Measurements from ENCODE around the gene E2F4. TPM values are rescaled to one million over a fixed set of nuclear protein-coding genes. Genes with fewer than 3 reads are reported as not detected.

The E2F4 gene
- total and polyA plus RNA-seq, 2 of the 8 experiments (the other 6 are each of a cell fraction or from before 2014, with no cell fraction given), result 79.9 to 157 TPM

DNA sequence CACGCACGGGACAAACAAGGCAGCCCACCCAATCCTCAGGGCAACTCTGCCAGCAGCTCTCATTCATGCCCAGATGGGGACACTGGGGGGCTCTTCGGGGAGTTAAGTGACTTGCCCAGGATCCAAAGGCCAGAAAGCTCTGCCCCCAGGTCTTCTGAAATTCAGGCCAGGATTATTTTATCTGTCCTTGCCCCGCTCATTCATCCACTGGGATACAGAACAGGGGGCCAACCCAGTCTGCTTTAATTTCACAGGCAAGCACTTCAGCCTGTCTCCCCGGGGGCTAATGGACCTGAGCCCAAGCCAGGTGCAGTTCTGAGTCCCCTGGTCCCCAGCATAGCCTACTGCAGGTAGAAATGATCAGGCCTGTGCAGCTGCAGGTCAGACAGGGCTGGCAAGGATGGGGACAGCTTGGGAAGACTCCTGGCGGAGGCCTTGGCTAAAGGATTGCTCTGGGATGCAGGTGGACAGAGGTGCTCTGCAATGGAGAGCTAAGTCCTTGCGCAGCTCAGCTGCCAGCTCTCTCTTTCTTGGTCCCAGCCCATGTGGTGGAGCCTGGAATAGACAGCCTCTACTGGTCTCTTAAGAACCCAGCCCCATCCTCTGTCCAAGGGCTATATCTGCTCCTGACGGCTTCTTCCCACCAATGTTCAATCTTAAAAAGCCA is 40.4 kb upstream of the E2F4 start:
- H2BK12ac ChIP-seq (ENCODE audit: low read depth, low read length), result peak overlapping the region; percentile 39; the same call in 1 of the 2 replicates
- peaks cover 17% of the 10 kb centered on the region; the same call in 1 of the 2 replicates for H3K23me2 ChIP-seq (ENCODE audit: low read depth, low read length)
- peak overlapping the region; percentile 53; the same call in 1 of the 2 replicates for H2BK15ac ChIP-seq (ENCODE audit: low read length)
- H3K4me3 ChIP-seq (ENCODE audit: extremely low read depth in 1 of 4, insufficient read depth in 2 of 4, low read depth in 3 of 4, low read length in 4 of 4), result peak overlapping the region; percentile 62 to 75 (median 72); a peak in 7 of 8 replicates
- H3K4ac ChIP-seq (replicated peaks; ENCODE audit: insufficient read length, low read depth, low read length), result no peak overlapping the region
- TF ChIP-seq SUZ12 (IDR thresholded peaks at IDR 0.05; ENCODE audit: low read length) (no peak), KDM5A (IDR thresholded peaks at IDR 0.05; ENCODE audit: low read length) (no peak), POLR2A (IDR thresholded peaks at IDR 0.05; ENCODE audit: control extremely low read depth in 1 of 2, low read depth in 2 of 2, low read length in 2 of 2) (no peak), KDM4A (IDR thresholded peaks at IDR 0.05; ENCODE audit: low read depth, low read length, severe bottlenecking) (no peak), RNF2 (IDR thresholded peaks at IDR 0.05; ENCODE audit: borderline replicate concordance, low read depth, low read length, missing control alignments, poor library complexity, severe bottlenecking) (peak; percentile 45), SIRT6 (IDR thresholded peaks at IDR 0.05; ENCODE audit: low read length) (no peak)
- H3K36me3 ChIP-seq (ENCODE audit: control insufficient read depth in 2 of 4, insufficient read depth in 4 of 4, low read length in 3 of 4), result peaks cover 3 to 11% (median 6%) of the 10 kb centered on the region in 4 experiments; a peak in 5 of 8 replicates
- H4K8ac ChIP-seq (ENCODE audit: extremely low read depth, insufficient read depth, low read length), result 0 out of 2 replicates have a peak overlapping the region, but pooled peaks have one; percentile 45
- no peak overlapping the region for H3K23ac ChIP-seq (ENCODE audit: insufficient read length)
- CTCF ChIA-PET (ENCODE audit: partially characterized antibody), result interaction anchor here (0.7 to 14.1 kb wide), 25 partner anchors 10 to 260 kb away, joined by 3 to 291 read pairs (median 5); partner anchors contain the start of genes CES3, FBXL8, HSF4 and NOL3
- 59% methylated on average over 8 of the region's 8 CpGs; no CpG with 5 or more reads in 1 of the 2 experiments for WGBS, 2 experiments (ENCODE audit: extremely low coverage in 1 of 2, insufficient coverage in 1 of 2, insufficient read length in 1 of 2, insufficient replicate concordance in 2 of 2, low coverage in 1 of 2, low lambda C conversion rate in 2 of 2, missing lambda C conversion rate in 1 of 2)
- H3K27ac ChIP-seq (ENCODE audit: low read depth, low read length), result no peak overlapping the region
- H3K27me3 ChIP-seq (replicated peaks in 1 of 4; ENCODE audit: control insufficient read depth in 3 of 4, extremely low read depth in 1 of 4, insufficient read depth in 3 of 4, low read length in 3 of 4), result peaks cover 40 to 62% (median 54%) of the 10 kb centered on the region in 4 experiments
- peak overlapping the region; percentile 95; the same call in 1 of the 2 replicates for H2AFZ ChIP-seq (ENCODE audit: low read length)
- H3K79me2 ChIP-seq (ENCODE audit: control insufficient read depth in 1 of 2, insufficient read depth in 2 of 2, low read length in 2 of 2), result no peaks in the 10 kb centered on the region
- no peaks in the 10 kb centered on the region; a peak in 1 of 4 replicates for H3K9me3 ChIP-seq (ENCODE audit: insufficient read depth in 2 of 2, low read depth in 1 of 2, low read length in 1 of 2)
- H3K4me2 ChIP-seq (ENCODE audit: insufficient read depth in 1 of 2, low read depth in 2 of 2, low read length in 2 of 2), result peak overlapping the region; percentile 80 to 92
- H3K14ac ChIP-seq (ENCODE audit: insufficient read length), result no peak overlapping the region
- no peak overlapping the region for H2BK20ac ChIP-seq (ENCODE audit: low read length)
- H3K79me1 ChIP-seq (ENCODE audit: low read depth, low read length), result no peaks in the 10 kb centered on the region
- H3K56ac ChIP-seq (replicated peaks; ENCODE audit: insufficient read length, low read depth, low read length), result no peak overlapping the region
- FAIRE-seq (no peak), DNase-seq (ENCODE audit: low read depth in 1 of 2, low spot score in 2 of 2) (no peak)
- no peak overlapping the region for H2AK5ac ChIP-seq (ENCODE audit: low read depth, low read length)
- no peak overlapping the region; the same call in 1 of the 2 replicates for H3K18ac ChIP-seq (ENCODE audit: extremely low read depth, low read length)
- no peak overlapping the region for H4K5ac ChIP-seq (ENCODE audit: insufficient read length, low read depth, low read length)
- POLR2A ChIA-PET (ENCODE audit: partially characterized antibody), result interaction anchor here (0.7 to 2.5 kb wide), 11 partner anchors 9 to 176 kb away, joined by 3 to 12 read pairs (median 4); partner anchors contain the start of genes FHOD1 and NOL3
- H3K9ac ChIP-seq (replicated peaks in 1 of 4; ENCODE audit: extremely low read depth in 1 of 4, low read depth in 3 of 4, low read length in 3 of 4), result no peak overlapping the region
- H2BK5ac ChIP-seq (ENCODE audit: low read depth, low read length), result no peak overlapping the region
- H4K91ac ChIP-seq (replicated peaks; ENCODE audit: insufficient read length, low read length), result no peak overlapping the region
- no peak overlapping the region for H2BK120ac ChIP-seq (replicated peaks; ENCODE audit: low read depth, low read length)
- H4K20me1 ChIP-seq (replicated peaks in 1 of 2; ENCODE audit: control insufficient read depth in 1 of 2, insufficient read depth in 2 of 2, low read length in 2 of 2), result peaks cover 9 to 29% of the 10 kb centered on the region in 2 experiments
- H3K4me1 ChIP-seq (replicated peaks in 1 of 4; ENCODE audit: control insufficient read depth in 3 of 4, insufficient read depth in 4 of 4, low read length in 3 of 4), result peaks cover 0 to 15% (median 9%) of the 10 kb centered on the region in 4 experiments; a peak in 5 of 7 replicates
